Measurements from ENCODE around the gene CDK10.

DNA sequence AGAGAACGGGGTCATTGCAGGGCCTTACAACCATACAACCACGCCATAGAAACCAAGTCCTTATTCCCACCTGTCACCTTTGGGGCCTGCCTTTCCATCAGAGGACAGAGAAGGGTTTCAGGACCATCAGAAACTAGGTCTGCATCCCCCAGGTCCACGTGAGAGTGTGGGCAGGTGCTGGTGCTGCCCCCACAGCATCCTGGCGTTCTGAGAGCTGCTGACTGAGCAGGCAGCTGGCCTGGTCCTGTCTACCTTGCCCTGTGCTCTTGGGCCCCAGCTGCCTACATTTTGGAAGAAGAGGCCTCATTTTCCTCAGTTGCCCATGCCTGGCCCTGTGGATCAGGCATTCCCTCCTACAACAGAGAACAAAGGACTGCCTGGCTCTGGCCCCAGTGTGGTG is 56.5 kb downstream of the CDK10 start:
- TF ChIP-seq CTCF (IDR thresholded peaks at IDR 0.05; ENCODE audit: low read depth, low read length) (no peak), EZH2phosphoT487 (IDR thresholded peaks at IDR 0.05; ENCODE audit: low read depth) (no peak)

Data from OCI-LY3 (cell line).